Measurements from ENCODE around the gene TGFBR3.

The TGFBR3 gene

DNA sequence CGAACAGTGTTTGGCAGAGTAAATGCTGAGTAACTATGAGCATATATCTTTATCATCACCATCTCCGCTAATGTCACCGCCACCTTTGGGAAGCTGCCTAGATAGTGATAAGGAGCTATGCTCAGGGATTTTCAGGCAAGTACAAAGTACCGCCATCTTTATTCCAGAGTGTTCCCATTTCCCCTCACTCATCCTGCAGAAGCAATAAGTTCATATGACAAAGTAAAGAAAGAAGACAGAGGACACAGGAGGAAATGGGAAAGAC is 89.6 kb downstream of the TGFBR3 start:
- DNase-seq: no peak

DNA sequence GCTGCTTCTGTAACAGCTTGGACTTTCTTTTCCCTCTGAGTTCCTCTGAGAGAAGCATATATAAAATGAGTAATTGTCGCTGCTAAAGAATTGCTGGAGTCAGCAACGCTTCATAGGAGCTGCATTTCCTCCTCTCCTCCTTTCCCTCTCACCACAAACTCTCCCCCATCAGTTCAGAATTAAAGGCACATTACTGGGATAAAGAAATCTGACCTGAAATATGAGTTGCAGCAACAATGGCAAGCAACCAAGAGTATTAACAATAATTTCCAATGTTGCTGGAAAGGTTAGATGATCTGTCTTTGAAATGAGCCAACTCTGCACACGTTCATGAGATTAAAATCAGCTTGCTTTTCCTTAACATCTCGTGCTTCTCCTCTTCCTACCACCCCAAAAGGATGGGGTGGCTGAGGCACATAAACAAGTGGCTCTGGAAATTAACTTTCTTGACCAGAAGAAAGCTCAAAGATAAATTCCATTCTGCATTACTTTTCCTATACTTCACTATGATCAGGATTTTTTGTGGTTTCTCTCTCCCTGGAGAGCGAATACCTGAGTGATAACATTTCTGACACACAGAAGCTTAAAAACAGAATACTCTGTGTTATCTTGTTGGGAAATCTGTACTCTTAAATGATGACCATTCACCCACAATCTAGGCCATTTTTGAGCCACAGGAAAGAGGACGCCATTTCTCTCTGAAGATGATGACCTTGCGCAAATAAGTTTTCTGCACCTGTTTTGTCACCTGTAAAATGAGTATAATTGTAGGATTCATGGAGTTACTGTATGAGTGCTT is 90.2 kb downstream of the TGFBR3 start:
- DNase-seq: no peak

DNA sequence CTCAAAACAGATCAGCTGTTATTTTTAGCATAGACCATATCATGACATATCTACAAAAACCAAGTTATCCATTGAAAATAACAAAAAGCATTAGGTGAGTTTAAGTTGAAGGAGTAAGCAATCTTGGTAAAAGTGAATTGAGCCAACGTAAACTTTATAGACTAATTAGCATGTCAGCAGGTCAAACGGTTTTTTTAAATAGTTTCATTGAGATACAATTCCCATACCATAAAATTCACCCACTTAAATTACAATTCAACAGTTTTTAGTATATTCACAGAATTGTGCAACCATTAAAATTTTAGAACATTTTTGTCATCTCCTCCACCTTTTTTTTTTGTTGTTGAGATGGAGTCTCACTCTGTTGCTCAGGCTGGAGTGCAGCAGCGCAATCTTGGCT is 92.1 kb downstream of the TGFBR3 start:
- no peak for DNase-seq

- DNase-seq: no peak
These were observed 92.8 kb downstream of the TGFBR3 start for GRCh38 chr1:91793189-91793588.

- DNase-seq: no peak
These were observed 93.4 kb downstream of the TGFBR3 start for GRCh38 chr1:91792489-91793071.

- no peak for DNase-seq
These were observed 94.1 kb downstream of the TGFBR3 start for GRCh38 chr1:91791691-91792488.

- no peak for DNase-seq
These were observed 94.8 kb downstream of the TGFBR3 start for GRCh38 chr1:91791103-91791502.

- DNase-seq: no peak
These were observed 95.6 kb downstream of the TGFBR3 start for GRCh38 chr1:91790392-91790791.

GRCh38 chr1:91789273-91789997 is 96.5 kb downstream of the TGFBR3 start:
- no peak for DNase-seq

DNA sequence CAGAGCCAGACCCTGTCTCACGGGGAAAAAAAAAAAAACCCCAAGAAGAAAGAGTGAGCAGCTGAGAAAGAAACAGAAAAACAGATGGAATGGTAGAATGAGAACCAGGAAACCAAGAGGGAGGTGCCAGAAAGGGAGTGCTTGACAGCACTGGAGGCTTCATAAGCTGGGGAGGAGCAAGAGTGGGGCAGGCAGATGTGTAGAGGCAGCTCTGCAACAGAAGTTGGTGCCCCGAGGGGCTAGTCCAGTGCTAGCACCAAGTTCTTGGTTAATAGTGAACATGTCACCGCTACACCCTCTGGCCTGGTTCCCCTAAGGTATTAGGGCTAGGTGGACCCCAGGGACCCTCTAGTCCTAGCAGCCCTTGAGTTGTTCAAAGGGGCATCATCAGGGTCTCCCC is 98.0 kb downstream of the TGFBR3 start:
- DNase-seq: no peak

DNA sequence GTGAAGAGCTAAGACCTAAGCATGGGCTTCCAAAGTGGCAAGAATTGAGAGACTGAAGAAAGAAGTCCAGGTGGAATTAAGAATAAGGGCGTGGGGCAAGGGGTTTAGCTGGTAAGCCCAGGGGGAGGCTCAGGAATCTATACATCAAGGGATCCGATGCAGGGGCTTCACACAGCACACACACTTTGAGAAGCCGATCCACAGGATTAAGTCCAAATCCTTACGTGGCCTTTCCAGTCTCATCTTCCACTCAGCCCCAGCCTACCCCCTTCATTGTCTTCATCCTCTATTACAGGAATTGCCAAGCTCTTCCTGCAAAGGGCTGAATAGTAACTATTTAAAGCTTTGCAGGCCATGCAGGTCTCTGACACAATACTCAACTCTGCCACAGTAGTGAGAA is 101.3 kb downstream of the TGFBR3 start:
- DNase-seq: no peak

- no peak for DNase-seq
These were observed 101.8 kb downstream of the TGFBR3 start for GRCh38 chr1:91784191-91784590.

DNA sequence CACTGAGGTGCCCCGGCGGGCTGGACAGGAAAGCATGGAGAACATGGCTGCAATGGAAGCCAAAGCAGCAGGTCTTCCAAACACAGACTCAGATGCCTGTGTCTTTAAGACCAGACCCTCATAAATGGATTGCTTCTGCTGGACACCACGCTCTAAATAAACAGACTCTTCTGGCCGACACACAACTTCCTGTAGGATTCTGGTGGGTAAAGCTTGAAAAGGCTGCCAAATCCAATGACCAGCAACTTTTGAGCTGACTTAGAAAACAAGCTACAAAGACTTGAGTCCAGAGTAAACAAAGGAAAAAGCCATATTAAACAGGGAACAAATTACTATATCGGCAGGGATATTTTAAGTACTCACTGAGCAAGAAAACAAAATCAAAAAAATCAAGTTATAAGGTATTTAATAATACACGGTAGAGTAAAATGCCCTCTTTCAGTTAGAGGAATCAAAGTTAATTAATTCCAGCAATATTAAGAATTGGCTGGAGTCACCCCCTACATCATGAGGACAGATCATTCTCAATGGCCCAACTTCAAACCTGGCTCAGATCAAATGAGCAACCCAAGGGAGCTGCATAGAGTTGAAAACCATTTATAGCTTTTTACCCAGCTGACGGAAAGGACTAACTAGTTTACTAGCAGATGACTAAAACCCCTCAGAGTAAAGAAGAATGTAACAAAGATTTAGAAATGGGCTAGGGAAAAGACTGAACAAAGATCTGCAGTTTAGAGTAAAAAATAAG is 102.4 kb downstream of the TGFBR3 start:
- no peak for DNase-seq

DNA sequence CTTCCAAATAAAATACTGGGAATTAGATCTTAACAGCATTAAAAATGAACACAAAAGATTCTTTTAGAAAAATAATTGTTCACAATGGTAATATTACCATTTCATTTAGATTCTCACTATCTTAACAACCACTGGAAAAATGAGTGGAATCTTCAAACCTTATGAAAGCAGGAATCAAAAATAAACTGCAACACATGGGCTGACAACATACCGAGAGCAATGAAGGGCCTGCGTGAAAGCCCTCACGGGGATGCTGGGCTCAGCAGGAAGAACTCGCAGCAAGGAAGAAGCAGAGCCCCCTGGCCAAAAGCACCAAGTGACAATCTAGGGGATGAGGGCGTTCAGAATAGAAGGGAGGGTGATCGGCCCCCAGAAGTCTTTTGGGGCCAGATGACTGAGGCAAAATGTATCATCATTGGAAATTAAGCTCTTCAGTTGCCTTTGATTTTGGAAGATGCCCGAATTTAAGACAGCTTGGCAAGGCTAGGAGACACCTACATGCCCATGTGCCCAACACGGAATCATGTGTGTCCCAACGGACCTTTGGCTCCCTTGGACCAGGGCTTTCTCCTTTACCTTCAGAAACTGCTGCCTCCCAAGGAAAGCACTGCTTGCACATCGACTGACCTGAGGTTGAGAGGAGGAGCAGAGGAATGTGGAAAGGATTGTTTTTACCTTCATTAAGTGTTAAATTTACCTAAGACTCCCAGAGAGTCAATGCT is 103.9 kb downstream of the TGFBR3 start:
- DNase-seq: no peak

DNA sequence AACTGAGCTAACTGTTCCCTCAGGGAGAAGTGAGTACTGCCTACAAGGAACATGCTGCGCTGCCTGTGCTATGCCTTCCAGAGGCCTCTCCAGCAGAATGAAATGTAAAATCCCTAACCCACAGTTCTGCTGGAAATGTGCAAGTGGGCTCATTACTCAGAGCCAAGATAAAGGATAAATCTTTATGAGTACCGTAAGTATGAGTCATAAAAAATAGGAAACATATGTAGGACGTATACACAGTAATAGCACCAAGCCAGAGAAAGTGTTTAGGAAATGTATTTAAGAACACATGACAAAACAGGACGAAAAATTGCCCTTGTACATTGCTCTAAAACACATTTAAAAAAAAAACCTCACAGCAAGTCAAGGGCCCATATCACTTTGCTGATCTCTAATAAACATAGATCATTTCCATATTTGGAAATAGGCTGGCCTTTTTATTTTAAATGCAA is 104.6 kb downstream of the TGFBR3 start:
- no peak for DNase-seq

- no peak for DNase-seq
These were observed 106.4 kb downstream of the TGFBR3 start for GRCh38 chr1:91779548-91780021.

DNA sequence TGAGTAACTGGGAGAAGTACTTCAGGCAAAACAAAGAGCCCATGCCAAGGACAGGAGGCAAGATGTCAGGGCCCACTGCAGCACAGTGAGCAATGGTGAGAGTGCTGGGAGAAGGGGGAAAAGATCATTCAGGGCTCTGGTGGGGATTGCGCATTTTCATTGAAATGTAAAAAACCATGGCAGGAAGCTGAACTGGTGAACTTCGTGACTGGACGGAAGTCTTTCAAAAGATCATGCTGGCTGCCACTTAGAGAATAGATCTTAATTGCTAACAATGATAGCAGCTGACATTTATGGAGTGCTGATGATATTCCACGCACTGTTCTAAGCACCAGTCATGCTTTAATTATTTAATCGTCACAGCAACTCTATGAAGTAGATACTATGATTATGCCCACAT is 107.0 kb downstream of the TGFBR3 start:
- DNase-seq: no peak

GRCh38 chr1:91777630-91778300 is 108.2 kb downstream of the TGFBR3 start:
- DNase-seq: no peak

- no peak for DNase-seq
These were observed 108.8 kb downstream of the TGFBR3 start for GRCh38 chr1:91777196-91777595.

DNA sequence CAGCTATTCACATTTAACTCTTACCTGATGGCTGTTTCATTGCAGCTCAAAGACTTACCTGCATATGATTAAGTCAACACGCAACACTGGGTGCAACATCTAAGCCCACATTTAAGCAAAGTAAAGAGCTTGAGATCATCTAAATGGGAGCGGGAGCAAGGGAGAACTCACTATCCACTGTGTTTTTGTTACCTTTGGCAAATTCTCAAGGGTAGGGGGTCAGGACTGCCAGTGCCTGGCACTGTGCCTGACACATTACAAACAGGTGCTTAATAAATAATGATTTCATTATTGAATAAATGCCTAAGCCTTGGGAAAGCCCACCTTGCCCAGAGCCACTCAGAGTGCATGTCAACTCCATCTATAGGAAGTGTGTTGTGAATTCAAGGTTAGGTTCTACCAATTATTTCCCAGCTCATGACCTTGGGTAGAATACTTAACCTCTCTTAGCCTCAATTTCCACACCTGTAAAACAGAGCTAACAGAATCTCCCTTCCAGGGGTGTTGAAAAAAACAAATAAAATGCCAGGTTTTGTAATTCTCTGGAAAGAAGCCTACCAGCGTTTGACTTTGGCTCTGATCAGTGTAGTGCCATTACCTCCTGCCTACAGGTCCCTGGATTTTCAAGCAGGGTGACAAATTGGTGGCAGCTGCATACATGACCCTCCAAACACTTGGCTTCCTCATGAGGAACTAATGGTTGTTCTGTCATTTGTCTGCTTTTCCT is 109.7 kb downstream of the TGFBR3 start:
- no peak for DNase-seq

GRCh38 chr1:91775227-91775626 is 110.7 kb downstream of the TGFBR3 start:
- DNase-seq: no peak

All from stimulated activated CD4-positive, alpha-beta T cell treated with anti-CD3 and anti-CD28 coated beads, Interleukin-1b, Interleukin-23, amount 100 ng/mL, for 48 hours (primary cell).